ENCODE data around the gene CTNNA3. TPM values are rescaled to one million over a fixed set of nuclear protein-coding genes. Genes with fewer than 3 reads are reported as not detected.

Gene CTNNA3
- total RNA-seq, 2 experiments from 2014 or later, result not detected

GRCh38 chr10:66472156-66472555 lies 1223.8 kb downstream of the CTNNA3 start:
- H3K36me3 Mint-ChIP-seq (ENCODE audit: low read depth), result no peaks in the 10 kb centered on the region
- CTCF ChIA-PET, result no interaction called here
- H3K27ac Mint-ChIP-seq, result no peak overlapping the region
- no peaks in the 10 kb centered on the region for H3K27me3 Mint-ChIP-seq (ENCODE audit: low read depth)
- no peak overlapping the region for H3K4me3 Mint-ChIP-seq
- intact Hi-C loops (cut with micrococcal nuclease), result no loop called here
- no peak for DNase-seq
- H3K9me3 Mint-ChIP-seq, result peaks cover 5% of the 10 kb centered on the region
- H3K4me1 Mint-ChIP-seq (ENCODE audit: low read depth), result no peaks in the 10 kb centered on the region

GRCh38 chr10:66467042-66467441 lies 1229.0 kb downstream of the CTNNA3 start:
- H3K36me3 Mint-ChIP-seq (ENCODE audit: low read depth), result no peaks in the 10 kb centered on the region

GRCh38 chr10:66466622-66467021 lies 1229.4 kb downstream of the CTNNA3 start:
- Mint-ChIP-seq H3K4me3 (no peak overlapping the region), H3K27me3 (ENCODE audit: low read depth) (no peaks in the 10 kb centered on the region), H3K4me1 (ENCODE audit: low read depth) (no peaks in the 10 kb centered on the region), H3K9me3 (peaks cover 1% of the 10 kb centered on the region), H3K27ac (no peak overlapping the region), H3K36me3 (ENCODE audit: low read depth) (no peaks in the 10 kb centered on the region)
- CTCF ChIA-PET, result no interaction called here
- intact Hi-C loops (cut with micrococcal nuclease), result no loop called here
- DNase-seq, result no peak

More at GRCh38 chr10:66467042-66467441, 1229.0 kb downstream of the CTNNA3 start:
- H3K9me3 Mint-ChIP-seq, result peaks cover 1% of the 10 kb centered on the region
- no peak overlapping the region for H3K27ac Mint-ChIP-seq
- H3K27me3 Mint-ChIP-seq (ENCODE audit: low read depth), result no peaks in the 10 kb centered on the region
- no peak for DNase-seq
- intact Hi-C loops (cut with micrococcal nuclease), result no loop called here
- H3K4me1 Mint-ChIP-seq (ENCODE audit: low read depth), result no peaks in the 10 kb centered on the region
- CTCF ChIA-PET, result no interaction called here
- no peak overlapping the region for H3K4me3 Mint-ChIP-seq

GRCh38 chr10:66463611-66464010 lies 1232.4 kb downstream of the CTNNA3 start:
- Mint-ChIP-seq H3K4me3 (no peak overlapping the region), H3K4me1 (ENCODE audit: low read depth) (no peaks in the 10 kb centered on the region), H3K27me3 (ENCODE audit: low read depth) (no peaks in the 10 kb centered on the region), H3K9me3 (peaks cover 1% of the 10 kb centered on the region), H3K36me3 (ENCODE audit: low read depth) (no peaks in the 10 kb centered on the region), H3K27ac (no peak overlapping the region)
- CTCF ChIA-PET, result no interaction called here
- no peak for DNase-seq
- intact Hi-C loops (cut with micrococcal nuclease), result no loop called here

GRCh38 chr10:66457629-66458028 lies 1238.4 kb downstream of the CTNNA3 start:
- Mint-ChIP-seq H3K36me3 (ENCODE audit: low read depth) (no peaks in the 10 kb centered on the region), H3K4me1 (ENCODE audit: low read depth) (no peaks in the 10 kb centered on the region), H3K4me3 (no peak overlapping the region), H3K27ac (no peak overlapping the region), H3K9me3 (peaks cover 3% of the 10 kb centered on the region), H3K27me3 (ENCODE audit: low read depth) (no peaks in the 10 kb centered on the region)
- DNase-seq, result no peak
- intact Hi-C loops (cut with micrococcal nuclease), result no loop called here
- CTCF ChIA-PET, result no interaction called here

GRCh38 chr10:66455304-66455703 lies 1240.7 kb downstream of the CTNNA3 start:
- Mint-ChIP-seq H3K36me3 (ENCODE audit: low read depth) (no peaks in the 10 kb centered on the region), H3K27me3 (ENCODE audit: low read depth) (no peaks in the 10 kb centered on the region), H3K27ac (no peak overlapping the region), H3K9me3 (peaks cover 3% of the 10 kb centered on the region), H3K4me1 (ENCODE audit: low read depth) (no peaks in the 10 kb centered on the region), H3K4me3 (no peak overlapping the region)
- CTCF ChIA-PET, result no interaction called here
- DNase-seq, result no peak
- intact Hi-C loops (cut with micrococcal nuclease), result no loop called here

- Mint-ChIP-seq H3K4me1 (ENCODE audit: low read depth) (no peaks in the 10 kb centered on the region), H3K27me3 (ENCODE audit: low read depth) (no peaks in the 10 kb centered on the region), H3K4me3 (no peak overlapping the region), H3K36me3 (ENCODE audit: low read depth) (no peaks in the 10 kb centered on the region), H3K9me3 (peaks cover 7% of the 10 kb centered on the region), H3K27ac (no peak overlapping the region)
- no peak for DNase-seq
- intact Hi-C loops (cut with micrococcal nuclease), result no loop called here
- CTCF ChIA-PET, result no interaction called here
These were observed 1255.4 kb downstream of the CTNNA3 start for GRCh38 chr10:66440568-66440967.

GRCh38 chr10:66414943-66415342 lies 1281.1 kb downstream of the CTNNA3 start:
- intact Hi-C loops (cut with micrococcal nuclease), result no loop called here
- Mint-ChIP-seq H3K27me3 (ENCODE audit: low read depth) (no peaks in the 10 kb centered on the region), H3K4me3 (no peak overlapping the region), H3K36me3 (ENCODE audit: low read depth) (no peaks in the 10 kb centered on the region), H3K4me1 (ENCODE audit: low read depth) (no peaks in the 10 kb centered on the region), H3K27ac (no peak overlapping the region), H3K9me3 (peaks cover 2% of the 10 kb centered on the region)
- no peak for DNase-seq
- CTCF ChIA-PET, result no interaction called here

- no peak overlapping the region for H3K4me3 Mint-ChIP-seq
- H3K4me1 Mint-ChIP-seq (ENCODE audit: low read depth), result no peaks in the 10 kb centered on the region
- H3K9me3 Mint-ChIP-seq, result peaks cover 1% of the 10 kb centered on the region
- no peaks in the 10 kb centered on the region for H3K27me3 Mint-ChIP-seq (ENCODE audit: low read depth)
- no peaks in the 10 kb centered on the region for H3K36me3 Mint-ChIP-seq (ENCODE audit: low read depth)
- CTCF ChIA-PET, result no interaction called here
- H3K27ac Mint-ChIP-seq, result no peak overlapping the region
- DNase-seq, result no peak
- intact Hi-C loops (cut with micrococcal nuclease), result no loop called here
These were observed 1290.4 kb downstream of the CTNNA3 start for GRCh38 chr10:66405566-66405965.

GRCh38 chr10:66398669-66399068 lies 1297.3 kb downstream of the CTNNA3 start:
- DNase-seq, result no peak
- Mint-ChIP-seq H3K4me3 (no peak overlapping the region), H3K36me3 (ENCODE audit: low read depth) (no peaks in the 10 kb centered on the region), H3K9me3 (no peaks in the 10 kb centered on the region), H3K4me1 (ENCODE audit: low read depth) (no peaks in the 10 kb centered on the region), H3K27me3 (ENCODE audit: low read depth) (no peaks in the 10 kb centered on the region), H3K27ac (no peak overlapping the region)
- CTCF ChIA-PET, result no interaction called here
- intact Hi-C loops (cut with micrococcal nuclease), result no loop called here

GRCh38 chr10:66394342-66395063 lies 1301.5 kb downstream of the CTNNA3 start:
- CTCF ChIA-PET, result no interaction called here
- no peak for DNase-seq
- Mint-ChIP-seq H3K4me1 (ENCODE audit: low read depth) (no peaks in the 10 kb centered on the region), H3K9me3 (no peaks in the 10 kb centered on the region), H3K4me3 (no peak overlapping the region), H3K36me3 (ENCODE audit: low read depth) (no peaks in the 10 kb centered on the region), H3K27me3 (ENCODE audit: low read depth) (no peaks in the 10 kb centered on the region), H3K27ac (no peak overlapping the region)
- intact Hi-C loops (cut with micrococcal nuclease), result no loop called here

- Mint-ChIP-seq H3K4me1 (ENCODE audit: low read depth) (no peaks in the 10 kb centered on the region), H3K9me3 (peaks cover 4% of the 10 kb centered on the region), H3K27me3 (ENCODE audit: low read depth) (no peaks in the 10 kb centered on the region), H3K36me3 (ENCODE audit: low read depth) (no peaks in the 10 kb centered on the region), H3K4me3 (no peak overlapping the region), H3K27ac (no peak overlapping the region)
- no peak for DNase-seq
- intact Hi-C loops (cut with micrococcal nuclease), result no loop called here
- CTCF ChIA-PET, result no interaction called here
These were observed 1305.1 kb downstream of the CTNNA3 start for GRCh38 chr10:66390926-66391325.

GRCh38 chr10:66381045-66381444 lies 1315.0 kb downstream of the CTNNA3 start:
- H3K27ac Mint-ChIP-seq, result no peak overlapping the region
- no peak overlapping the region for H3K4me3 Mint-ChIP-seq
- DNase-seq, result no peak
- CTCF ChIA-PET, result no interaction called here
- no peaks in the 10 kb centered on the region for H3K4me1 Mint-ChIP-seq (ENCODE audit: low read depth)
- H3K36me3 Mint-ChIP-seq (ENCODE audit: low read depth), result no peaks in the 10 kb centered on the region
- H3K27me3 Mint-ChIP-seq (ENCODE audit: low read depth), result no peaks in the 10 kb centered on the region
- peaks cover 4% of the 10 kb centered on the region for H3K9me3 Mint-ChIP-seq
- intact Hi-C loops (cut with micrococcal nuclease), result no loop called here

Data from activated naive CD4-positive, alpha-beta T cell treated with anti-CD3 and anti-CD28 coated beads for 36 hours (primary cell).